CD14-positive monocyte (primary cell): ENCODE data around the gene RAPGEF5. TPM values are rescaled to one million over a fixed set of nuclear protein-coding genes. Genes with fewer than 3 reads are reported as not detected.

Experiments used
- DNase-seq, 3 donors: peaks; one replicate each; pipeline ENCODE4 v3.0.0-alpha.2; 2011 to 2022
- H2AFZ ChIP-seq: 2 replicates; pipeline ENCODE4 v1.6.0; 2012; ENCODE audit warnings: mild to moderate bottlenecking, low read depth, low read length, inconsistent platforms; ENCODE audit not compliant: insufficient read depth, poor library complexity, severe bottlenecking
- H3K27ac ChIP-seq, 2 donors: 1 replicate in 1 of 2; 2 replicates in 1 of 2; pipeline ENCODE4 v1.5.1; 2012 to 2013; ENCODE audit warnings: low read length in 2 of 2, control low read depth in 1 of 2, inconsistent platforms in 1 of 2, low read depth in 1 of 2, mild to moderate bottlenecking in 1 of 2
- H3K27me3 ChIP-seq, 2 donors: one replicate each; pipeline versions ENCODE4 v1.6.0 to v1.6.1; 2011 to 2013; ENCODE audit warnings: low read length in 2 of 2; ENCODE audit not compliant: control insufficient read depth in 2 of 2, insufficient read depth in 2 of 2
- H3K36me3 ChIP-seq, 2 donors: replicated peaks in 1 of 2; 1 replicate in 1 of 2; 2 replicates in 1 of 2; pipeline versions ENCODE4 v1.5.1 to v1.6.1; 2012 to 2013; ENCODE audit warnings: low read length in 2 of 2, control low read depth in 1 of 2, inconsistent platforms in 1 of 2, mild to moderate bottlenecking in 1 of 2; ENCODE audit not compliant: insufficient read depth in 2 of 2, control insufficient read depth in 1 of 2
- H3K4me1 ChIP-seq, 2 donors: 1 replicate in 1 of 2; 2 replicates in 1 of 2; pipeline versions ENCODE4 v1.5.1 to v1.6.1; 2012 to 2013; ENCODE audit warnings: low read length in 2 of 2, control low read depth in 1 of 2, inconsistent platforms in 1 of 2, mild to moderate bottlenecking in 1 of 2, moderate library complexity in 1 of 2; ENCODE audit not compliant: insufficient read depth in 2 of 2, control insufficient read depth in 1 of 2
- H3K4me2 ChIP-seq: replicated peaks from 2 replicates; pipeline ENCODE3; 2012; ENCODE audit warnings: low read length, moderate library complexity, mild to moderate bottlenecking; ENCODE audit not compliant: poor library complexity, severe bottlenecking; ENCODE audit errors: extremely low read depth
- H3K4me3 ChIP-seq, 3 experiments: fragments of 200-600 bp in 1 of 3; sonication (generic) in 1 of 3; replicated peaks in 1 of 3; 1 replicate in 2 of 3; 2 replicates in 1 of 3; pipeline ENCODE4 v1.5.1; 2011 to 2013; ENCODE audit warnings: low read length in 3 of 3, mild to moderate bottlenecking in 3 of 3, control low read depth in 2 of 3, low read depth in 2 of 3, inconsistent platforms in 1 of 3, moderate library complexity in 1 of 3
- H3K79me2 ChIP-seq: 2 replicates; pipeline ENCODE4 v1.6.0; 2012; ENCODE audit warnings: mild to moderate bottlenecking, control low read depth, inconsistent platforms, low read length, moderate library complexity; ENCODE audit not compliant: insufficient read depth
- H3K9ac ChIP-seq: 2 replicates; pipeline ENCODE4 v1.6.0; 2017; ENCODE audit warnings: low read length, mild to moderate bottlenecking; ENCODE audit not compliant: insufficient read depth, poor library complexity, severe bottlenecking
- H3K9me3 ChIP-seq, 2 donors: replicated peaks in 1 of 2; 1 replicate in 1 of 2; 2 replicates in 1 of 2; pipeline versions ENCODE4 v1.5.1 to v1.6.1; 2012 to 2013; ENCODE audit warnings: low read length in 2 of 2, control low read depth in 1 of 2; ENCODE audit not compliant: control insufficient read depth in 1 of 2, insufficient read depth in 1 of 2
- H4K20me1 ChIP-seq: 2 replicates; pipeline ENCODE4 v1.6.0; 2012; ENCODE audit warnings: mild to moderate bottlenecking, low read length, control low read depth, moderate library complexity; ENCODE audit not compliant: insufficient read depth
- H3K27ac Mint-ChIP-seq, 7 donors: one replicate each; pipeline ENCODE4 v1.8.0; 2020; ENCODE audit warnings: mild to moderate bottlenecking in 7 of 7, mixed read lengths in 7 of 7, moderate library complexity in 6 of 7, inconsistent platforms in 2 of 7
- H3K27me3 Mint-ChIP-seq, 3 donors: one replicate each; pipeline ENCODE4 v1.8.0; 2021 to 2022; ENCODE audit warnings: low read depth in 3 of 3, mild to moderate bottlenecking in 3 of 3, mixed read lengths in 3 of 3, moderate library complexity in 3 of 3, inconsistent platforms in 1 of 3
- H3K36me3 Mint-ChIP-seq, 2 donors: one replicate each; pipeline ENCODE4 v1.8.0; 2020; ENCODE audit warnings: mixed read lengths in 2 of 2, inconsistent platforms in 1 of 2, mild to moderate bottlenecking in 1 of 2
- H3K4me1 Mint-ChIP-seq: one replicate; pipeline ENCODE4 v1.8.0; 2020; ENCODE audit warnings: mild to moderate bottlenecking, mixed read lengths
- H3K4me3 Mint-ChIP-seq, 2 donors: one replicate each; pipeline ENCODE4 v1.8.0; 2020; ENCODE audit warnings: mild to moderate bottlenecking in 2 of 2, mixed read lengths in 2 of 2, moderate library complexity in 1 of 2
- H3K9me3 Mint-ChIP-seq, 7 donors: one replicate each; pipeline ENCODE4 v1.8.0; 2020 to 2022; ENCODE audit warnings: mixed read lengths in 7 of 7, mild to moderate bottlenecking in 6 of 7, moderate library complexity in 6 of 7, inconsistent platforms in 2 of 7
- CTCF ChIP-seq: fragments of 200-600 bp; IDR thresholded peaks from one replicate; pipeline ENCODE4 v1.8.0; 2022; ENCODE audit warnings: antibody characterized with exemption, mild to moderate bottlenecking
- WGBS: methylation state at CpG from one replicate; pipeline ENCODE4 v1.1.5; 2013; ENCODE audit warnings: missing lambda C conversion rate; ENCODE audit not compliant: insufficient coverage; 5-methylcytosine and 5-hydroxymethylcytosine counted together
- intact Hi-C, 2 donors: fragments of 100-400 bp; cut with micrococcal nuclease; formaldehyde crosslinking; loops; one replicate each; pipeline versions ENCODE4 v1.15.0 to v1.15.1; 2023
- polyA plus RNA-seq, 3 donors: library from polyadenylated mRNA; depleted of rRNA in 1 of 3; unstranded in 2 of 3; stranded (reverse) in 1 of 3; fragments of 300-500 nt in 2 of 3; fragments of >200 nt in 1 of 3; fragmentation: Illumina TruSeq in 2 of 3; gene quantifications; 1 replicate in 2 of 3; 2 replicates in 1 of 3; pipeline ENCODE4 v1.2.3, GENCODE V29; 2012 to 2021

Gene RAPGEF5
- polyA plus RNA-seq, 3 donors: not detected

GRCh38 chr7:22124941-22125340 is 232.0 kb downstream of the RAPGEF5 start:
- Histone ChIP-seq H3K9me3 (no peaks in the 10 kb centered on the region), H3K4me1 (no peaks in the 10 kb centered on the region), H3K79me2 (no peaks in the 10 kb centered on the region), H3K9ac (no peak overlapping the region), H2AFZ (no peak overlapping the region), H4K20me1 (no peaks in the 10 kb centered on the region), H3K36me3 (no peaks in the 10 kb centered on the region), H3K27me3 (peaks cover 0 to 2% of the 10 kb centered on the region in 2 donors), H3K4me2 (no peak overlapping the region), H3K4me3 (no peak overlapping the region), H3K27ac (no peak overlapping the region)
- Mint-ChIP-seq H3K4me3 (no peak overlapping the region), H3K4me1 (peaks cover 8% of the 10 kb centered on the region), H3K9me3 (no peaks in the 10 kb centered on the region), H3K27ac (no peak overlapping the region), H3K27me3 (peaks cover 4 to 8% (median 6%) of the 10 kb centered on the region in 3 donors), H3K36me3 (no peaks in the 10 kb centered on the region)
- WGBS: 89% methylated on average over 1 of the region's 3 CpGs
- intact Hi-C loops: no loop called here
- DNase-seq: no peak
- no peak for TF ChIP-seq CTCF

GRCh38 chr7:22123139-22123538 is 233.8 kb downstream of the RAPGEF5 start:
- Mint-ChIP-seq H3K4me1 (peaks cover 8% of the 10 kb centered on the region), H3K36me3 (no peaks in the 10 kb centered on the region), H3K4me3 (no peak overlapping the region), H3K27ac (no peak overlapping the region), H3K9me3 (no peaks in the 10 kb centered on the region), H3K27me3 (peaks cover 4 to 8% (median 6%) of the 10 kb centered on the region in 3 donors)
- no peak for DNase-seq
- no peak overlapping the region for H2AFZ ChIP-seq
- WGBS: 20% methylated on average over 1 of the region's 5 CpGs
- TF ChIP-seq CTCF: no peak
- H3K27me3 ChIP-seq: peaks cover 0 to 2% of the 10 kb centered on the region in 2 donors
- intact Hi-C loops: no loop called here
- H3K9me3 ChIP-seq: no peaks in the 10 kb centered on the region
- no peaks in the 10 kb centered on the region for H3K4me1 ChIP-seq
- H3K79me2 ChIP-seq: no peaks in the 10 kb centered on the region
- no peaks in the 10 kb centered on the region for H3K36me3 ChIP-seq
- no peak overlapping the region for H3K4me2 ChIP-seq
- no peak overlapping the region for H3K4me3 ChIP-seq
- no peak overlapping the region for H3K9ac ChIP-seq
- no peaks in the 10 kb centered on the region for H4K20me1 ChIP-seq
- no peak overlapping the region for H3K27ac ChIP-seq
